GM21717 (cell line): ENCODE data around the gene EDA.
"Not testable (repeated sequence)": the region's sequence is repeated elsewhere in the genome, so short reads cannot be mapped to it uniquely, and the experiment has no call there.

Source experiments
- ATAC-seq: cut with Tn5 transposase; IDR thresholded peaks from one replicate; pipeline ENCODE4 v1.9.1; 2021; ENCODE audit warnings: mild to moderate bottlenecking, moderate library complexity; ENCODE audit not compliant: unreplicated experiment

Gene EDA

DNA sequence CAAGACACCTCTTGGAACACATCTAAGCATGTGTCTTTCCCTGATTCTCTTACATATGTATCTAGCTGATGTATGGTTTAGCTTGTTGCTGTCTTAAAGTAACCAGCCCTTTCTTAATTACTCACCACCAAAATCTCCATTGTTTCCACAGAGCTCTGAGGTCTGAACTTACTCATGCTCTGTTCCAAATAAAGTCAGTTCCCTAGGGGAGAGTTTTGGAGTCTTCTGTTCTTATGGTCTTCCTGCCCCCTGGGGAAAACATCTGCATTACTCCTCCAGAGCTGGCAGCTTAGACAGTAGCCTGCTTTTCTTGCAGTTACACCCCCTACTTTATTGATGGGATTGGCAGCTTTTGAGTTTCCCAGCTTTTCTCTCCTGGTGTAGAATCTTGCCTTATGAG lies 125.8 kb downstream of the EDA start:
- no peak for ATAC-seq

DNA sequence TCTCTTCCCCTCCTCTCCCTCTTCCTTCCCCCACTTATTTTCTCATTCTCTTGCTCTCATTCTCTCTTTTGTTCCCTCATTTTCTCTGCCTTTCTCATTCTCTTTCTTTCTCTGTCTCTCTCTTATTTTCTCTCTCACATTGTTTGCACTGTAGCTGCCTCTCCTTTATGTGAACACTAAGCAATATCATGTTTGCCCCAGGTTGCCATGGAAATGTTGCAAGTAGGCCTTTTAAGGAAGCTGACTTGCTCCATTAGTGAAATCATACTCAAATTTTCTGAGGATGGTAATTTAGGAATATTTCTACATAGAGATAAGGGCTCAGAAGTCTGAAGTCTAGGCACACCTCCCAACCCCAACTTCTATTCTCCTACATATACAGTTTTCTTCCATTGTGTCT lies 130.1 kb downstream of the EDA start:
- ATAC-seq = no peak

DNA sequence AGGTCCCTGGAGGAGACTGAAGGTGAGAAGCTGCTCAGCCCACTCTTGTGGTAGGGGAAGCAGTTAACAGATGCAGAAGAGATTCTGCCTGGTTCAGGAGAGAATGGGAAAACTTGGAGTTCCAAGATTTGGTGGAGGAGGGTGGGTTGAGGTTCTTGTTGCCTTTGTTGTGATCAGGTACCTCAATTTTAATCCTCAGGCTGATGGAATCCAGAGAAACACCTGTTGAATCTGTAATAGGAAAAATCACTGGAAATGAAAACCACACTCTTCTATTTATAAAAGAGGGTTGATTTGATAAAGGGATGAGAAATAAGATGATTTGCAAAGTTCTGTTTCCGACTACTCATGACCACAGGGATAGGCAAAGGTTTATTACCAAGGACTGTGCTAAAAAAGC lies 132.1 kb downstream of the EDA start:
- no peak for ATAC-seq

DNA sequence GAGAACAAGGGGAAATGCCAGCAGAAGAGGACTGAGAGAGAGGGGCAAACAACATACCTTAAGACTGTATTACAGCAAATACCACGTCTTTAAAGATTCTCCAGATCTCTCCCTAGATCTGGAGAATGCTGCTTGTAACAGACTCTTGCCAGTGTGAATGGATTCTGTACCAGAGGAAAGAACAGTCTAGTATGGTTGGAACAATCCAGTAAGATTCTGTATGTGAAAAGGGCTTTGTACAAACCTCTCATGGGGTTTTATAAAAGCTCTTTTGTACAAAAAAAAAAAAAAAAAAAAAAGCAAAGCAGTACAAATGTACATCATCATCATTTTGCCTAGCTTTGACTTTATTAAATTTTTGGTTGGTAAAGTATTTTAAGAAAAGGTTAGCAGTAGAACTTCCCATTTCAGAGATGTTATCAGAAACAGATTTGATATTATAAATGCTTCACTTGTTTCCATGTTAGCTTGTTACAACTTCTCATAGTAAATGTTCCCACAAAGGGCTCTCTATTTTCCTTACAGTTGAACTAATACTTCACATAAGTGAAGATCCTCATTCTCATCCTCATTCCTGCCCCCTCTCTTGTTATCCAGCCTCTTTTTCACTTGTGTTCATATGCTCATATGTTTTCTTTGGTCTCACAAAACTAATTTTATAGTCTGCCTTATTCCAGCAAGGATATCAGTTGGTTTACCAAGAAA lies 144.2 kb downstream of the EDA start:
- ATAC-seq = no peak

DNA sequence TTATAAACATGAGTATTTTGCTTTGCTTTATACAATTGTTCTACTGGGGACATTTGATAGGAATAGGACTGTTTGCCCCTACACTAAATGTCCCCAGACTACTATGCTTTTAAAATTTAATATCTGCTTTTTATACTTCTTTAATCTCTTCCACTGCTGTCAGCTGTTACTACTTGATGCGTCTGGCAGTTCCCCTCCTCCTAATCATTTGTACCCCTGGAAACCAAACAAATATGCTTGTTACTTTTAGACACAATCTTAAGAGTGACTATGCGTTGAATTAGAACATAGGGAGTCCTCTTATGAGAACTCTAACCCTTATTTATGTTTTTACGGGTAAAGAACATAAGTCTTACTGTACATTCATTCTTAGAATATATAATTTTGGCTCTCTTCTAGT lies 145.7 kb downstream of the EDA start:
- no peak for ATAC-seq

DNA sequence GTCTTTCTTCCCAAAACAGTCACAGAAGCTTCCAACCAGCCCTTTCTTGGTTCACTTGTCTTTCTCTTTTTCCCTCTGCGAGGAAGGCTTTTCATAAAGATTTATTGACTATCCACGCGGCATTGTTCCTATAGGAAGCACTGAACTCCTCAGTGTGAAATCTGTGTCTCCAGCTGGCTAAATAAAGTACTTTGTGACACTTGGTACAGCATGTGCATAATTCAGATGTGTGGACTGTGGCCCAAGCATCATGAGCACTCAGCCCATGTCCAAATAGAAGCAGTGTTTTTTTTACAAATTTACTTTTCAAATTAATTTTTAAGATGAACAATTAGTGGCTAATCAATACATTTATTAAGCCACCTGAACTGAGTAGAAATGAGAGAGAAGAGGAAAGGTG lies 146.4 kb downstream of the EDA start:
- ATAC-seq = no peak

DNA sequence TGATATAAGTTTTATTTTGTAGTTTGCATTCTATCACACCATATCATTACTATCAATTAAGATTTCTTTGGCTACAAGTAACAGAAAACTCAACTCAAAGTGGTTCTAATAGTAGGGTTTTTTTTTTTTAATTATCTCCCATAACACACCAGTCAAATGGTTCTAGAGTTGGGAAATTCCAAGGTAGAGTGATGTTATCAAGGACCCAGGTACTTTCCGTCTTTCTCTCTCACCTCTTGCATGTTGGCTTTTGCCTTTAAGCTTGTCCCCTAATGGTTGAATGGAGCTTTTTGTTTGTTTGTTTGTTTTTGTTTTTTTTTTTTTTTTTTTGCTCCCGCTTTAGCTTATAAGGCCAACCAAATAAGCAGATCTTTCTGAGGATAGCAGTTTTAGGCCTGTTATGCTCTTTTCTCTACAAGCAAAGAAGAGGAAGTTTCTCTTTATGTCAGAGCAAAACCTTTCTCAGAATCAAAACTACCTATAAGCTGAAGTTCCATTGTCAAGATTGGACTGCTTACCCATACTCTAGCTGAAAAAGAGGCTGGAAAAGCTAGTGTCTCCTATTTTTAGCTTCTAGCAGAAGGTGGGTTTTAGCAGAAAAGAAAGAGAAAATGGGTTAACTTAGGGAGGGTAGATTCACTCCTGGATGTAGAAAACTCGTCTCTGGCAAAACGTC lies 177.5 kb downstream of the EDA start:
- ATAC-seq = no peak

DNA sequence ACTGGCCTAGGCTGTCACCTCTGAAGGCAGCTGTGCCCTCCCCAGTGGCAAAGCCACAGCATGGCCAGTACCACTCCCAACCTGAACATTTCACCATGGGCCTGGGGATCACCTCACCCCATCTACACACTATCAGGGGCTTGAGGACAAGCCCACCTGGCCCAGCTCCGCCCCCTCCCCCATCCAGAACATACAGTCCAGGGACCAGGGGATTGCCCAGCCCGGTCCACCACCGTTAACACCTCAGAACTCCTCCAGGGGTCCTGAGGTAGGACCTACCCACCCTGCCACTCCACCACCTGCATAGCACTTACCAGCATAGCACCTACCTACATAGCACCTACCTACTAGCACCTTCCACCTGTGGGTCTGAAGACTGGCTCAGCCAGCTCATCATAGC lies 179.8 kb downstream of the EDA start:
- ATAC-seq = no peak

DNA sequence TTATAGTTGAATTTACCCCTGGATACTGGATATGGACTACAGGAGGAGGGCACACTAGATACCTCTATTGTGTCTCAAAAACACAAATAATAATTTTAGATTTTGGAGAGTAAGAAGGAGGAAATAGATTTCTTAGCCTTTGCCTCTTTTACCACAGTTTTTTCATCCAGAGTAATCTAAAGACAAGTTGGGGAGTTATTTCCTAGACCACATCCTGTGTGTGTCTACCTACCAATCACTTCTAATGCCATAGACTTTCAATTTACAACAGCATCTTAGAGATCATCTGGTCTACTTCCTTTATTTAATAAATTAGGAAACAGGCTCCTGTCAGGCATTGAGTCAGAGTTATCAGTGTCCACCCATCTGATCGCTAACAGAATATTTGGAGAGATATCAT lies 191.5 kb downstream of the EDA start:
- no peak for ATAC-seq

DNA sequence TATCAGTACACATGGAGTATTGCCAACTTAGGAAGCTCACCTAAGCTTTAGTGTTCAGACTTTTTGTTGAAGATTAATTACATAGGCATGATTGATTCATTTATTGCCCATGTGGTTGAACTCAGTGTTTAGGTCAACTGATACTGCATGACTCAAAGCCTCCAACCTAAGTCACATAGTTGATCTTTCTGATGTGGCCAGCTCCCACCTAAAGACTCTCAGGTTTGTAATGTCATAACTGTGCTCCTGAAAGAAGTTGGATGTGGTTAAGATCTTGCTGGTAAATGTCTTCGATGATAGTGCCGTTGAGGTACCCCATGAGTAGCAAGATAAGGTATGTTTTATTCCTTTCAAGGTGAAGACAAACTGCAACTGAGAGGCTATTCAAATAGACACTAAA lies 192.5 kb downstream of the EDA start:
- no peak for ATAC-seq

DNA sequence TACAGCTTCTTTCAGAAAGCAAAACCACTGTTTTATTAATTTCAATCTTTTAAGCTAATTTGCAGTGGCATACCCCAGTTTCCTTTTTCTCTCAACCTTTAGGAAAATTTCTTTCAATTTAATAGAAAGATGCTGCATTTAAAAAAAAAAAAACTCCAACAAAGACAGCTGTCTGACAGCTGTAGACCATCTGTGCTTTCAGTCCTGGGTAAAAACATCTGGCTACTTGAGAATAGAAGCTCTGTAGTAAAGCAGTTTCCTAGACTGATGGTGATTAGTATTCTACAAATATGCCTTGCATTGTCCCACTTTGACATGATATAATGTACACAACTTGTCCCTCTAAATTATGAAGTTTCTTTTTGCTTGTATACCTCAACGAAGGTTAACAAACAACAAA lies 197.8 kb downstream of the EDA start:
- ATAC-seq = no peak

DNA sequence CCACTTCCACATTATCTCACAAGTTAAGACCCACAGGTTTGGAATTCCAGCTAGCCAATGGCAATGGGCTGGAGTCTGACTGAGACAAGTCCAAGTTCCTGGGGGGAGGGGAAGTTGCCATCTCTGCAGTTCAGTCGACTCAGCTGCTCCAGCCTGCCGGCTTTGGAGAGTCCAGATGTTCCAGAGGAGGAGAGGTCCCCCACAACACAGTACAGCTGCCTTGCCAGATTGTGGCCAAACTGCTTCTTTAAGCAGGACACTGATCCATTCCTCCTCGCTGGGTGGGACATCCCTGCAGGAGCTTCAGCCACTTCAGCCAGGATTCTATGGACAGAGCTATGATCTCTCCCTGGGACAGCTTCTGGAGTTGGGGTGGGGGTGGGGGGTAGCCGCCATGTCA lies 199.2 kb downstream of the EDA start:
- no peak for ATAC-seq

DNA sequence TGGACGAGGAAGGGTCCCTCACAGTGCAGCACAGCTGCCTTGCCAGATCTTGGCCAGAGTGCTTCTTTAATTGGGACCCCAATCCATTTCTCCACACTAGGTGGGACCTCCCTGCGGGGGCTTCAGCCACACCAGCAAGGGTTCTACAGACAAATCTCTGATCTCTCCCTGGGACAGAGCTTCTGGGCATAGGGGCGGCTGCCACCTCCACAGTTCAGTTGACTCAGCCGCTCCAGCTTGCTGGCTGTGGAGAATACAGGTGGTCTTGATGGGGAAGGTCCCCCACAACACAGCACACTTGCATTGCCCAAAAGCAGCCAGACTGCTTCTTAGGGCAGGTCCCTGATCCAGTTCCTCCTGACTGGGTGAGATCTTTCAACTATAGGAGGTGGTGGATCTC lies 199.6 kb downstream of the EDA start:
- no peak for ATAC-seq

DNA sequence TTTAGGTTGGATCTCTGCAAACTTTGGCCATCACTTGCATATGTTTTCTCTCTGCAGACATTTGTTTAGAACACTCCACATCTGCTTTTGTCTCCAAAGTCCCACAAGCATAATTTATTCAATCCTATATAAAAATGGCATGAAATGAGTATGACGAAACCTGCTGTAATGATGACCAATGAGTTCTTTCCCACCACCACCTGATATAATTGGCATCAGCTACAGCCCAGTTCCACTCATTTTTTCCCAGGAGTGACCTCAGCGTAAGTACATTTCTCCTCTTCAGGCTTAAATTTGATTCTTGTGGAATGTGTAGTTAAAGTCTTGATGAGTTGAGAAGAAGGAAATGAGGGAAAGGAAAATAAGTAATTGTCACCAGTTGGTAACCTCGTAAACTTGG lies 228.7 kb downstream of the EDA start:
- no peak for ATAC-seq

DNA sequence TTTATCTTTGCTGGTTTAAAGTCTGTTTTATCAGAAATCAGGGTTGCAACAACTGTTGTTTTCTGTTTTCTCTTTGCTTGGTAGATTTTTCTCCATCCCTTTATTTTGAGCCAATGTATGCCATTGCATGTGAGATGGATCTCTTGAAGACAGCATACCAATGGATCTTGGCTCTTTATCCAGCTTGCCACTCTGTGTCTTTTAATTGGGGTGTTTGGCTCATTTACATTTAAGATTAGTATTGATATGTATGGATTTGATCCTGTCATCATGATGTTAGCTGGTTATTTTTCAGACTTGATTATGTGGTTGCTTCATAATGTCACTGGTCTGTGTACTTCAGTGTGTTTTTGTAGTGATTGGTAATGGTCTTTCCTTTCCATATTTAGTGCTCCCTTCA lies 244.1 kb downstream of the EDA start:
- not testable (repeated sequence) for ATAC-seq

DNA sequence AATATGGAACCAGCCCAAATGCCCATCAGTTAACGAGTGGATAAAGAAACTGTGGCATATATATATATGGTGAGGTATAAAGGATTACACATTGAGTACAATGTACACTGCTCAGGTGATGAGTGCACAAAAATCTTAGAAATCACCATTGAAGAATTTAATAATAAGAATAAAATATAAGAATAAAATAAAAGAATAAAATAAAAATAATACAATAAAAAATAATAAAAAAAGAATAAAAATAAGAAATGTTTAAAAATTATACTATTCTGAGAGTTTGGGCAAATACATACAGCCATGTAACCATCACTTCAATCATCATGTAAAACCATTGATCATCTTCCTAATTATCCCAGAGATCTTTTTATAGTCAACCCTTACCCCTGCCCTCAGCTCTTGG lies 260.3 kb downstream of the EDA start:
- ATAC-seq = no peak

DNA sequence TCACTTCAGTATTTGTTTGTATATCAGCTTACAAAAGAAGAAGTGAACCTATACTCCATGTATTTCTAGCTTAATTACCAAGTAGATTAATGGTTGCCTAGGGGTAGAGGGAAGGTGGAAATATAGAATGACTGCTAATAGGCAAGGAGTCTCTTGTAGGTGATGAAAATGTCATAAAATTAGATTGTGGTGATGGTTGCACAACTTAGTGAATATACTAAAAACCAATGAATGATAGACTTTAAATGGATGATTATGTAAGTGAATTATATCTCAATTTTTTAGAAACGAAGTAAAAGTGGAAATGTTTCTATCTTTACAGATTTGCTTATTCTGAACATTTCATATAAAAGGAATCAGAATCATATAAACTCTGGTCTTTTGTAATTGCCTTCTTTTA lies 268.3 kb downstream of the EDA start:
- no peak for ATAC-seq

DNA sequence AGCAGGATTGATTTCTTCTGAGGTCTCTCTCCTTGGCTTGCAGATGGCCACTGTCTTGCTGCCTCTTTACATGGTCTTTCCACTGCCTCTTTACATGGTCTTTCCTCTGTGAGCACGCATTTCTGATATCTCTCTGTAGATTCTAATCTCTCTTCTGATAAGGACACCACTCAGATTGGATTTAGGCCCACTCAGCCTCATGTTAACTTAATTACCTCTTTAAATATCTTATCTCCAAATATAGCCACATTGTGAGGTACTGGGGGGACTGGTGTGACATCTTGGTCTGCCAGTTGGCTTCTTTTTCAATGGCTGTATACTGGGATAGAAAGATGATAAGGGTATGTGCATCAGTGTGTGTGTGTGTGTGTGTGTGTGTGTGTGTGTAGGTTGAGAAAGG lies 280.1 kb downstream of the EDA start:
- ATAC-seq = no peak

DNA sequence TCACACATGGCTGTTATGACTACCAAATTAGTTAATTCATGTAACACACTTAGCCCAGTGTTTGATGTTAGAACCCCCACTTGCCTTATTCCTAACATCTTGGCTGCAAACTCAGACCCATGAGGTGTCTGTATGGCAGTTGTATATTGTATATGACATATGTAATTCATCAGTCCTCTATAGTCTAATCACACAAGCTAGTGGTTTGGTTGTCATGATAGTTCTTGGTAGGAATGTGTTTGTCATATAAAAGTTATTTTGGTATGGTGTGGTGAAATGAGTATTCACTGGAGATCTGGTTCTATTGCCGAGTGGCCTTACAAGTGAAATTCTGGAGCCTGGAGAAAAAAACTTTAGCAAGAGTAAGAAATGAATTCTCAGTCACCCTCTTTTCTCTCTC lies 284.6 kb downstream of the EDA start:
- ATAC-seq = no peak

DNA sequence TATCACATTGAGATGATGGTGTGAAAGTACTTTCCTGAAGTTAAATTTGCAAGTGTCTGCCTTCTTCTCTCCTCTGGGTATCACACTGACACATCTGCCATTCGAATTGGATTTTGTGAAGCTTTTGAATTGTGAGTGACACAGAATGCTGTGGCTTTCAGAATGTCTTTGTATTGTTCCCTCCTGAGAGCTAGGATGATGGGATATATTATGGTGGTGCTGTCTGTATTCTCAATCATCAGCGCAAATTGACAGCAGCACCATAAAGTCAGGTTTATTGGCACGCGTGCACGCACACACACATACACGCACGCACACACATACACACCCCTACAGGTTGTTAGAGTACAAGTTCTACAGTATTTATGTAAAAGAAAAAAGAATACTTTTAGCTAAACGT lies 290.5 kb downstream of the EDA start:
- ATAC-seq = no peak

DNA sequence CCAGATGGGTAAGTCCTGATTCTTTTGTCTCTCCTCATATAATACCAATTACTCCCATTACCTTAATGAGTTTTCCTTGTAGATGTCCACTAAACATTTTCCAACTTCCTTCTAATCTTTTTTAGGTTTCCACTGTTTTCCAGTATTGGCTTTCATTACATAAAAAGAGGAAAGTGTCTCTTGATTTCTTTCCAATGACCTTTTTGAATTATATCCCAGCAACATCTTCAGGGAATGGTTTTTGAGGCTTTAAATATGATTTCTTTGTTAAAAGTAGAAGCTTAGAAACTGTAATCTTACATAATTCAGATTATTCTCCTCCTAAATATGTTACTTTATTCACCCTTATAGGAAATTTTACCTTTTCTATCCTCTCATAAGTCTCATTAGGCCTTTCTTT lies 298.9 kb downstream of the EDA start:
- ATAC-seq = no peak

DNA sequence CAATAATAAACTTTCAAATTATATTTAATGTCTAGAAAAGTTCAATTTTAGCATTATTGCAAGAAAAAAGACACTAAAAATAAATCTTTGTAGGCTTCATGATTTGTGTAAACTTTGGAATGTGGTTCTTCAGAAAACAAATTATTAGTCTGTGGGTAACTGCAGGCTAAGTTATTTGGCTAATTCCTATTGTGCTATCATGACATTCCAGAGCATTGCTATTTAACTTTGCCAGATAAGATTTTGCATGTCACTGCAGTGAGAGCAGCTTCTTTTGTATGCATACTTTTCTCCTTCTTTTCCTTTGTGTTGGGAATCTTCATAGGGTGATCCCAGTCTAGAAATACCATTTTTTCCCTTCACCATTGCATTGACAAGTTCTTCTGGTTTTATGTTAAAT lies 303.8 kb downstream of the EDA start:
- no peak for ATAC-seq

DNA sequence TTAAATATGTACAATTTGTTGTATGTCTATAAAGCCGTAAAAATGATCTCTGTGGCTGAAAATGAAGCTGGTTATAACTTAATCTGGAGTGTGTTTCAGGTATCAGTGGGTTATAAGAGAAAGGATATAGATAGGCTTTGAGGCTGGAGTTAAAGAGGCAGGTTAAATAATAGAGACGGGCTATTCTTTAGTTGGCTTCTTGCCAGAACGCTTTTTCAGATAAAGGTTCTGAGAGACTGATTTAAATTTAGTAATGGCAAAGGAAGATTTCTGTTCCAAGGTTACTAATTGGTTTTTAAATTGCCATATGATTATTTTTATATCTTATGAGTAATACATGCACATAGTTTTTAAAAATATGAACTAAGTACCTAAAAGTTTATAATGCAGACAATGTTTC lies 316.4 kb downstream of the EDA start:
- ATAC-seq = no peak
